GM10847 (cell line): Measurements from ENCODE around the gene MRRF.

ENCODE experiments used
- POLR2A ChIP-seq: IDR thresholded peaks from 2 replicates; pipeline ENCODE4 v1.6.1; 2011; ENCODE audit not compliant: insufficient read length; ENCODE audit errors: extremely low read depth

Gene MRRF

DNA sequence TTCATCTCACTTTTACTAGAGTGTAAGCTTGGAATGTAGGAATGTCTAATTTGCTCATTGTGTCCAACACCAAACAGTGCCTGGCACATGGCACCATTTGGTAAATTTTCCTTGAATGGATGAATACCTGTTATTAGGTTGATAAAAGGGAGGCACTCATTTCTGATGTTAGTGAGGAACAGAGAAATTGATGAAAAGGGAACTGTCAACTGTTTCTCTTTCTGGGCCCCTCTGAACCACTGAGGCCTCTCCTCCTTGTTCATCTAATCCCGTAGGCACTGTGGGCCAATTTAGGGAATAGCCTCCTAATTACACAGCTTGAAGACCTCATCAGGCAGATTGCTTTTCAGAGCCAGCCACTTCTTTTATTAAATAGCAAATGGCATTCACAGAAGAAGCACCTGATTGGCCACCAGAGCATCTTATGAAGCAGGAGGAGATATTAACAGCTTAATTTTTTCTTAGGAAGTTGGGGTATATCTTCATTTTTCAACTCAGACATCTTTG is 22.6 kb downstream of the MRRF start:
- no peak for TF ChIP-seq POLR2A

DNA sequence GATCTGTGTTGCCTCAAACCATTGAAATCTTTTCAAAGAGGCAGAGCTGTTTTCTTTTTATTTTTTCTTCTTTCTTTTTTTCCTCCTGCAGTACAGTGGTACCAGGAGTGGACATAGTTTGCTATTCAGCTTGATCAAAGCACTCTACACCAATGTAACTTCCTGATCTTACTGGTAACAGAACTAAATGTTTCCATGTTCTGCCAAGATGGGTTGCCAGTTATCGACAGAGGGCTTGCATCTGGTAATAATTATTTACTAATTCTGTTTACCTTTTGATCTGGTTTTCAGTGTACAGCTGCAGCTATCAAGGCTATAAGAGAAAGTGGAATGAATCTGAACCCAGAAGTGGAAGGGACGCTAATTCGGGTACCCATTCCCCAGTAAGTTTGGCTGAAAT is 26.8 kb downstream of the MRRF start:
- TF ChIP-seq POLR2A = no peak

DNA sequence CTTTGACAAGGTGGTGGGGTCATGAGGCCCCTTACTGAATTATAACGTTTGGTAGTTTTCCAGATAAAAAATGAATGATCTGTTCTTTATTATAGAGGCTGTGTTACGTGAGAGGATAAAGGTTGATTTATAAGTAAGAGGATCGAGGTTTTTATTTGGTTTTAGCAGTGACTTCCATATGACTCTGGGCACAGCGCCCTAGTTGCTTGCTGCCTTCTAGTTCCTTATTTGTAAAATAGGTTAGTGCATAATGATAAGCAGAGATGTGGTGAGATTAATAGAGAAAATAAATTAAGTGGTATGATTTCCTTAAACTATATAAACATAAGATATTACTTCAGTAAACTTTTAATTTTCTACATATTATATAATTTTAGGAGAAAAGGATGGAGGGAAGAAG is 29.8 kb downstream of the MRRF start:
- no peak for TF ChIP-seq POLR2A

DNA sequence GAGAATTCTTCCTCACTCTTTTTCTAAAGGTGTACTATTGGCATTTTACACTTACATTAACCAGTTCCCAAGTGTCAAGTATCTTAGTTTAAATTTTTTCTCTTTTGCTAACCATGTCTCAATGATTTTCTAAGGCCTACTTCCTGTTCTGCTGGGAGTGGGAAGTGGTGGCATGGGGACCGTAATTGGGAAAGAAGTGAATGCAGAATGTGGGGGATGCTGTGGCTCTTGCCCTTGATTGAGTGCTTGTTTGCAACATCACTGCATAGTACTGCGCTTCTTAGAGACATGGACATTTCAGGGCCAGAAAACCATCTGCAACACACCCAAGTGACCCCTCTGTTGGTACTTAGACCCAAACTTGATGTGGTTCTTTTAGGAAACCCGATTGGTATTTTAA is 32.8 kb downstream of the MRRF start:
- no peak for TF ChIP-seq POLR2A

DNA sequence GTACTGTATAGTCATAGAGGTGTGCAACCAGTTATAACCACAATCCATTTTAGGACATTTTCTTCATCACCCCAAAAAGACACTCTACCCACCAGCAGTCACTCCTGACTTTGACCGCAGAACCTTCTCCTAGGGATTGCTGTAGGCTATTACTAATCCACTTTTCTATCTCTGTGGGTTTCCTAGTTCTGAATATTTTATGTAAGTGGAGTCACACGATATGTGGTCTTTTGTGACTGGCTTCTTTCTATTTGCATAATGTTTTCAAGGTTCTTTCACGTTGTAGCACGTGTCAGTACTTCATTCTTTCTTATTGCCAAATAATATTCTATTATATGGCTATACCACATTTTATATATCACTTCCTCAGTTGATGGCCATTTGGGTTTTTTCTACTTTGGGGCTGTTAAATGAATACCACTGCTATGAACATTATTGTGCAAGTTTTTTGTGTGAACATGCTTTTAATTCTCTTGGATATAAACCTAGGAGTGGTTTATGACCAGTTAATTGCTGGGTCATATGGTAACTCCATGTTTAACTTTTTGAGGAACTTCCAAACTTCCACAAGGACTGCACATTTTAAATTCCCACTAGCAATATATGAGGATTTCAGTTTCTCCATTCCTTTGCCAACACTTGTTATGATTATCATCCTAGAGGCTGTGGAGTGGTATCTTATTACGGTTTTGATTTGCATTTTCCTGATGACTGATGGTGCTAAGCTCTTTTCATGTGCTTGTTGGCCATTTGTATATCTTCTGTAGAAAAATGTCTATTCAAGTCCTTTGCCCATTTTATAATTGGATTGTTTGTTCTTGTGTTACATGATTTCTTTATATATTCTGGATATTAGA is 37.8 kb downstream of the MRRF start:
- TF ChIP-seq POLR2A = no peak

DNA sequence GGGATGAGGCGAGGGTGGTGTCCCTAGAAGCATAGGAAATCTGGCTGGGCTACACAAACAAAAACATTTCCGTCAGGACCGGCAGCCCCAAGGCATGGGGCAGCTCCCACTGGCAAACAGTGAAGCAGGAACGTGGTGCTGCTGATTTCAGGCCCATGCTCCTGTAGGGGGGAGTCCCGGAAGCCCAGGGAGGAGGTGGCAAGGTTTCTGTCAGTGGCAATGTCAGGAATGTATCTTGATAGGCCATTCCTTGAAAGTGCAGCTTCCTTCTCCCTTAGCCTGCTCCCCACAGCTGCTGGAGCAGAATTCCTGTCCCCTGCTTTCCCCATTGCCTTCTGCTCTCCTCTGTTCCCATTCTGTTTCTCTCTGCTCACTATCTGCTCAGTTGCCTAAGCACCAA is 42.4 kb downstream of the MRRF start:
- TF ChIP-seq POLR2A = no peak

DNA sequence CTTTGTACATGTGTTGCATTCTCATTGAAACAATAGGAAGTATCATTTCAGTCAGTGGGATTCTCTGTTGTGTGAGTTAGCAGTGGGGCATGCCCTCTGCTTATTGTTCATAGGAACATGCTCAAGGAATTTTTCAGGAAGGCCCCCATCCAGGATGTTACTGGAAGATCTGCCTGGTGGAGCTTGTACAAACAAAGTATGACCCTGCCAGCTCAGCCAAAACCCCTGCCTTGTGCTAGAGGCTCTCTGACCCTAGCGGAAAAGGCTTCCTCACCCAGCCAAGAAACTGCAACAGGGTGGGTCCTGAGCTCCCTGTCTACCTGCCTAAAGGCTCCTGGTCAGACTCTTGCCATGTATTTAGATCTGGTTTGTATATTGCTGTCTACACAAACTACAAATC is 43.2 kb downstream of the MRRF start:
- no peak for TF ChIP-seq POLR2A

DNA sequence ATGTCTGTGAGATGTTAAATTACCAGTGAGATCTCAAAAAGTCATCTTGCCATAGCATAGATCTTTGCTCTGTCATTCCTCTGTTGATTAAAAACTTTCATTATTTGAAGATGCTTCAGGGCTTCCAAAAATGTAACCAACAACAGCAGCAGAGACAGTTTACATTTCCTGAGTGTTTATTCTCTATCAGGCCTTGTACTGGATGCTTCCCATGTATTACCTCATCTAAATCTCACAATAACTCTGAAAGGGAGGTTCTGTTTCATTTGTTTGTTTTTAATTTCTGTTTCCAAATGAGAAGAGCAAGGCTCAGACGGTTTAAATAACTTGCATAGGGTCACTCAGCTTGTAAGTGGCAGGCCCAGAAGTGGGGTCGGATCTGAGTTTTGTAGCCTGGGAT is 45.2 kb downstream of the MRRF start:
- no peak for TF ChIP-seq POLR2A

DNA sequence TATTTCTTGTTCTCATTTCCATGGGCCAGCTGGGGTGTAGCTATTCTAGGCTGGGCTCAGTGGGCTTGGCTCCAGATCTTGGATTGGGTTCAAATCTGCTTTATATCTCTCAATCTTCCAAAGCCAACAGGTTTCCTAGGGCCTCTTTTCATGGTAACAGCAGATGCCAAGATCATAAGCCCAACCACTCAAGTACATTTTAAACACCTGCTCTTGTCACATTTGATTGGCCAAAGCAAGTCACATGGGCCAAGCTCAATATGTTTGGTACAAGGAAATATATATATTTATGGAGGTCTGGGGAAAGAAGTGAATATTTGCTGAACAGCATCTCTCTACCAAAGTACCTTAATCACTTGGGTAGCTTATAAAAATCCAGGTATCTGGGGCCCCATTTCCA is 49.5 kb downstream of the MRRF start:
- TF ChIP-seq POLR2A = no peak

DNA sequence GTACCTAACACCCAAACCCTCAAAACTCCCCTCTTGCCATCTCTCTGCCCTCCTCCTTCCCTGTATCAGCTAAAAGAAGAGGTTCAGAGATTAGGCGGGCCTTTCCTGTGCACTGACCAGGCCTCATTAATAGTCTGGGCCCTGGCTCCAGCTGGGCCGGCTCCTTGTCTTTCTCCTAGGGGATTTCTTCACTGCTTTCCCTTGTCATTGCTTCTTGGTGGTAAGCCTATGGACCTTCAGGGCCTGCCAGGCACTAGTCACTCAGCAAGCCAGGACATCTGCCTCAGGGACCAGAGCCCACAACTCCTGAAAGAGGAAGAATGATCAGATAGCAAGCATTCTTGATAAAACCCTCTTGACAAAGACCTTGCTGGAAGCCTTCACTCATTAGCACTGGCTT is 50.9 kb downstream of the MRRF start:
- TF ChIP-seq POLR2A = no peak

DNA sequence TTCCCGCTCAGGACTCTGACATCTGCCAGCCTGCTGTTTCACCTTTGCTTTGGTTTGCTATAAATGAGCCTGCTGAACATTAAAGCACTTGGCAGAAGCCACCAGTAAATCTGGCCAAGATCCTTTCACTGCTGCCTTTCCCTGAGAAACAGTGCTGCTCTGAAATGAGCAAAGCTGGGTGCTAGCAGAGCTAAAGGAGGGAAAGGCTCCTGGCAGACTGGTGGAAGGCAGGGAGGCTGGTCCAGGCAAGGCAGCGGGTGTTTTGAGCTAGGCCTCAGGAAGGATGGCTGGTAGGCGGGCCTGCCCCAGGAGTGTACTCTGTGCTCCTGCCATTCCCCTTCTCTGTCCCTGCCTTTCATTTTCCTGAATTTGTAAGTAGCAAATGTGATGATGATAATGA is 53.6 kb downstream of the MRRF start:
- TF ChIP-seq POLR2A = no peak

DNA sequence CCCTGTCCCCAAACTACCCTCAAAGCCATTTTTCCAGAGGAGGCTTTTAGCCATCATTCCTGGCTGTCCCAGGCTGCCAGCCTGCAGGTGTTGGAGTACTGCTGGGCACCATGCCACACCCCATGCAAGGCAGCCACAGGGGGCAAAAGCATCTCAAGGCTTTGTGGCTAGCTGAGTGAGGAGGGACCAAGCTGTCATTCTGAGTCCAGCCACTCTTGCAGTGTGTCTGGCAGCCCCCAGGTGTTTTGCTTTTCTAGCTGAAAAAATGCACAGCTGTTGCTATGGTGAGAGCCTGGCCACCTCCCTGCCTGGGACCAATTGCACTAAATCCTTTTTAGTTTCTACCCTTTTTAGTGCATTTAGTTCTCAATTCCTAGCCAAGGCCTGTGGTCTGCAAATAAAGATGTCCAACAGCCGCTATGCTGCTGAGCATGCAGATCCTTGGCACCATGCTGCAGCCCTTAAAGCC is 55.8 kb downstream of the MRRF start:
- no peak for TF ChIP-seq POLR2A

DNA sequence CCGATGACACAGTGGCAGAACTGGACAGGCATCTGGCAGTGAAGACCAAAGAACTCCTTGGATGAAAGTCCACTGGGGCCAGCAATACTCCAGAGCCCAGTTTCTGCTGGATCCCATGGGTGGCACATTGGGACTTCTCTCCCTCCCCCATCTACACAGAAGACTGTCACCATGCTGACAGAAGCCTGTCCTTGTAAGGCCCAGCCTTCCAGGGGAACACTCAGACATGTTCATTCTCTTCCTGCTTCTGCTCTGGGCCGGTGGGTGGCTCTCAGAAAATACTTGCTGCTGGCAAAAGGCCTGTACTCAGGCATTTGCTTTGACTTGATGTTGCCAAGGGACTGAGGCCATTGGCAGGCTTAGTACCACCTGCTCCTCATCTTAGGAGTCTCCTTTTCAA is 57.9 kb downstream of the MRRF start:
- no peak for TF ChIP-seq POLR2A

DNA sequence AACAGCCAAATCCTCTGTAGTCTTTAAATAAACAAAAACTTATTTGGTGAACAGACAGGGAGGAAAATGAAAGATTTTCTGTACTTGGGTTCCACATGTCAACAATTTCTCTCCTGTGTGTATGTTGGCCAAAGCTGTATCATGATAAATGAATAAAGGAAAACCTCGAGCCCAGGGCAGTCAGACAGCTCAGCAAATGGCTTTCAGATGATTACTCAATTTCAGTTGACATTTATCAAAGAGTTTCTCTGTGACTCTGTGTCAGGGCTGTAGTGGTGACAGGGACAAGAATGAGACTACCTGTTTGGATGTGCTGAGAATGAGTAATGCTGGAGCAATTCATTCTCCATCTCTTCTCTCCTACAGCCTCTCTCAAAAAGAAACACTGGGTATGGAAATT is 60.4 kb downstream of the MRRF start:
- TF ChIP-seq POLR2A = no peak

DNA sequence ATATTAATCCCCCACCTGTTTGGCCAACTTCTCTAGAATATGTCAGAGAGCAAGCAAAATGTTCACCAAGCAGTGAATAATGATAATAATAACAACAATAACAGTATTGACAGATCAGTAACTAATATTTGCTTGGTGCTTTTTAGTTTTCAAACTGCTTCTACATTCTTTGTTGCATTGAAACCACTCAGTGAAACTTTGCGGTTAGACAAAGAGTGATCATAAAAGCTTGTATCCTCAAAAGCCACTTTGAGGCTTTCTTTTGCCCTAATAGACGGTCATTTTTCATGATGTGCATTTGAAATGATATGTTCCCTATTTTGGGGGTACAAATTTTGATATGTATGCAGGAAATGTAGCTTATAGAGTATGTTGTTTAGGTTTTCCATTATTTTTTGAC is 62.5 kb downstream of the MRRF start:
- no peak for TF ChIP-seq POLR2A

DNA sequence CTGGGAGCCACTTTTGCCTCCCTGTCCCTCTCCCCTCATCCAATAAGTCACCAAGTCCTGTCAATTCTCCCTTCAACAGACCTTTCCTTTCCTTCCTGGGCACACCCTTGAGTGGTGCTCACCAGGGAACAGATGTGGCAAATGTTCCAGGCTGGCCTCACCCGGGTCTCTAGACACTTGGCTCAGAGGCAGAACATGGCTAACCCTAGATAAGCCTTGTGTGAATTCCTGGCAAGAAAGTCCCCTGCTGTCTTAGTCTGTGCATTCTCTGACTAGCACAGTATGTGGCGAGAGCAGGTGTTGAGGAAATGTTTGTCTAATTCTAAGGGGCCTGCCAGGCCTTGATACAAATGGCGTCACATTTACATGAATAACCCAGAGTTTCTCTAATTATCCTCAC is 64.9 kb downstream of the MRRF start:
- TF ChIP-seq POLR2A = no peak

DNA sequence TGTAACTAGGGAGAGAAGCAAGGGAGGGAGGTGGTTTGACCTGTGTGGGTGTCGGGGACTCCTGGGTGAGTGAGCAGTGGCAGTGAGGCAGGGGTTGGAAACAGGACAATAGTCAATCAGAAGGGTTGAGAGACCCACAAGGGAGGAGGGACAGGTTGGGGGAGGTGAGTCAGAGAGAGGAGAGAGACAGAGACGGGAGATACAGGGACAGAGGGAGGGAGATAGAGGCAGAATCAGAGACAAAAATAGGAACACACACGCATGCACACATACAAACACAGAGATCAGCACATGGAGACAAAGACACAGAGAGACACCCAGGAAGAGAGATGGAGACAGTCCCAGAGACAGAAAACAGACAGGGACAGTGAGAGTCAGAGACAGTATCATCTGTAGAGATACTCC is 66.8 kb downstream of the MRRF start:
- no peak for TF ChIP-seq POLR2A
